Dermis blood vessel endothelial cell (primary cell): Measurements from ENCODE around the gene MRGPRX2. TPM values are rescaled to one million over a fixed set of nuclear protein-coding genes. Genes with fewer than 3 reads are reported as not detected.

Experiments used
- DNase-seq: peaks from one replicate; pipeline ENCODE4 v3.0.0; 2010
- total RNA-seq: library from RNA; depleted of rRNA; stranded (reverse); fragments of >200 nt; gene quantifications from 2 replicates; pipeline ENCODE4 v1.2.3, GENCODE V29; 2014

Gene MRGPRX2
- total RNA-seq, 1 donor from 2014 or later, result not detected

GRCh38 chr11:19075636-19076035 lies 15.1 kb upstream of the MRGPRX2 start:
- no peak for DNase-seq

- no peak for DNase-seq
Observed at GRCh38 chr11:19073454-19074415, 13.2 kb upstream of the MRGPRX2 start.

DNA sequence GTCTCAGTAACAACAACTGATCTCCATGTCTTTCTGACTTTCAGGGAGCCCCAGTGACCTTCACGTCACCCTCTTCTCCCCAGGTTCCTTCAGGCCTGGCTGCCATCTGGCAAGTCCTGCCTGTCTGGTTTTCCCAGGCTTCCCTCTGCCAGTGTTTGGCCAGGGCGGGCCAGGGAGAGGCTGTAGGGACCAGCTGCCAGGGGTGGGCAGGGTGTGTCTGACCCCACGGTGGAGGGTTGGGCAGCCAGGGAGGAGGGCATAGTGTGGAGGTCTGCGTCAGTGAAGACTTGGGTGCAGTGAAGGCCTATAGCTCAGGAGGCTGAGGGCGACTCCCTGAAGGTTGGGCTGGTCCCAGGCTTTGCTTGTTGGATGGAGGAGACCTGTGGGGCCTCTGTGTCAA lies 11.9 kb upstream of the MRGPRX2 start:
- no peak for DNase-seq

DNA sequence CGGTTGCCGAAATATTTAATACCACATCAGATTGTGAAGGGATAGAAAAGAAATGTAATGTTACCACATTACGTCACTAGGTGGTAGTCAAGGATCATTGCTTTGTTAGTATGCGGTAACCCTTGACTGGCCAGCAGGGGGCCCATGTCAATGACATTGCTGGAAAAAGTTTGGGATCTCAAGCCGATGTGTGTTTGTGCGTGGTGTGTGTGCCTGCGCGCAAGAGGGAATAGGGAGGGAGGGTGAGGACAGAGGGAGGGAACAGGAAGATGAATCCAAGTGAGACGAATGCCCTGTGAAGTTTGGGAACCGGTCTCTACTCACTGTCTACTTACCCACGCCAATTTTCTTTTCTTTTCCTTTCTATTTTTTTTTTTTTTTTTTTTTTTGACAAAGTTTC lies 10.7 kb upstream of the MRGPRX2 start:
- peak; percentile 91 for DNase-seq

DNA sequence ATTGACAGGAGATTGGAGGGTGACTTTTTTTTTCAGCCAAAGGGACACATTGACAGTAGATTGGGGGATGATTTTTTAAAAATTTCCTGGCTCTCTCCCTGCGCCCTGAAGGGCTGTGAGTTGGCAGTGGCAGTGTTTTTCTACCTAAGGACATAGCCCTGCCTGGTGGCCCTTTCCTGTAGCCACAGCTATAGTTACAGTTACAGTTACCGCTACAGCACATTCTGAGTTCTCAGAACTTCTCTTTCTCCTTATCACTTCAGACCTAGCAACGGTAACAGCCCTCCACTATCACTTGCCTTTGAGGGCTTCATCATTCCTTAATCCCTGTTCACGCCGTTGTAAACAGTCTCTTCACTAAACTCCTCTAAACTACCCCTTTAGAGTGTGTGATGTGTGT lies 684 bp downstream of the MRGPRX2 start:
- DNase-seq, result no peak

GRCh38 chr11:19055905-19056304 lies 4.6 kb downstream of the MRGPRX2 start:
- no peak for DNase-seq

DNA sequence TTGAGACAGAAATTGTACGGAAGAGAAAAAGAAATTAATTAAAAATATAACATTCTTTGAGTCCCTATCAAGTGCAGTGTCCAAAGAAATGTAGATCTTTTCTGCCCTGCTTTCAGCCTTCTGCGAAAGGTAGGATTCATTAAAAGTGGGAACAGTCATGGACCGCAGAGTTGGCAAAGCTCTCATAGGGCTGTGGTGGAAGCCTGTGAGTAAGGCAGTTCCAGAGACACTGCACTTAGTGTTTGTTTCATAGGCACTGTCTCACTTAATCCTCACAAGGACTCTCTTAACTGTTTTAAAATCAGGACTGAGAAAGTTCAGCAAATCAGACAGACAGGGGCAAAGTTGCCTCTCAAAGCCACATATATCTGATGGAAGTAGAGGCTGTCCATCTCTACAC lies 5.5 kb downstream of the MRGPRX2 start:
- DNase-seq, result no peak

GRCh38 chr11:19053909-19054308 lies 6.6 kb downstream of the MRGPRX2 start:
- DNase-seq, result no peak

DNA sequence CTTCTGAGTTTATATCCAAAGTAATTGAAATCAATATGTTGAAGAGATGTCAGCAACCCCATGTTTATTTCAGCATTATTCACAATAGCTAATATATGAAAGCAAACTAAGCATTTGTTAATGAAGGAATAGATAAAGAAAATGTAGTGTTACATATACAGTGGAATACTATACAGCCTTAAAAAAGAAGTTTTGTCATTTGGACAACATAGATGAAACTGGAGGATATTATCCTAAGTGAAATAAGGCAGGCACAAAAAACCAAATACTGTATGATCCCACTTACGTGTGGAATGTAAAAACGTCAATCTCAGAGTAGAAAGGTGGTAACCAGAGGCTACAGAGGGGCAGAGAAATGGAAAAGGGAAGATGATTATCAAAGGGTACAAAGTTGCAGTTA lies 10.2 kb downstream of the MRGPRX2 start:
- DNase-seq, result no peak

DNA sequence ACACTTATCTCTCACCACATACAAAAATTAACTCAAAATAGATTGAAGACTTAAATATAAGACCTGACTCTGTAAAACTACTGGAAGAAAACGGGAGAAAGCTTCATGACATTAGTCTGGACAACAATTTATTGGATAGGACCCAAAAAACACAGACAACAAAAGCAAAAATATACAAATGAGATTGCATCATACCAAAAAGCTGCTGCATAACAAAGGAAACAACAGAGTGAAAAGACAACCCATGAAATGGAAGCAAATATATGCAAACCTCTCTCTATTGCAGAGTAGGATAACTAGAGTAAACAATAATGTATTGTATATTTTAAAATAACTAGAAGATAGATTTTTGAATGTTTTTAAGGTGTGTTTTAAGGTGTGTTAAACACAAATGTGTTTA lies 11.2 kb downstream of the MRGPRX2 start:
- no peak for DNase-seq

DNA sequence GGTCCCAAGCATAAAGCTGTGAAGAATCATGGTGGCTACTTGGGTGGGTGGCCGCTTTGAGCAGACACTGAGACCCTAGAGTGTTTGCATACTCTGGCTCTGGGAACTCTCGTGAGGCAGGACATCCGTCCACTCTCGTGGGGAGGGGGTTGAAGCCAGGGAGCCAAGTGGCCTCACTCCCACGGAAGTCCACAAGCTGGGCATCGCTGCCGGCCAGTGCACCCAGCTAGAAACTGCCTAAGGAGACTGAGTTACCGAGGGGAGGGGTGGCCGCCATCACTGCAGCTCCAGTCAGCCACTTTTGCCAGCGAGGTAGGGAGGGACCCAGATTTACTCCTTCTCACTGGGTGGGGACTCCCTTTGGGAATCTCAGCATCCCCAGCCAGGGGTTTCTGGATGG lies 20.5 kb downstream of the MRGPRX2 start:
- DNase-seq, result no peak

- no peak for DNase-seq
Observed at GRCh38 chr11:19039409-19039808, 21.1 kb downstream of the MRGPRX2 start.

DNA sequence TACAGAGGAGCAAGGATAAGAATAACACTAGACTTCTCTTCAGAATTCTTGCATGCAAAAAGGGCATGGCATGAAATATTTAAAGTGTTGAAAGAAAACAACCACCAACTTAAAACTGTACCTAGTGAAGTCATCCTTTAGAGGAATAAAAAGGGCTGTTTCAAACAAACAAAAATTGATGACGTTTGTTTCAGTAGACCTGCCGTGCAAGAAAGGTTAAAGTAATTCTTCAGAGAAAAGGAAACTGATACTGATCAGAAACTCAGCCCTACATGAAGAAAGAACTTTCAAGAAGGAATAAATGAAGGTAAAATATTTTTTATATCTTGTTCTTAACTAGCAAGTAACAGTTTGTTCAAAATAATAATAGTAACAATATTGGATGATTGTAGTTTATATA lies 27.5 kb downstream of the MRGPRX2 start:
- no peak for DNase-seq

GRCh38 chr11:19027829-19028595 lies 32.5 kb downstream of the MRGPRX2 start:
- peak; percentile 19 for DNase-seq

DNA sequence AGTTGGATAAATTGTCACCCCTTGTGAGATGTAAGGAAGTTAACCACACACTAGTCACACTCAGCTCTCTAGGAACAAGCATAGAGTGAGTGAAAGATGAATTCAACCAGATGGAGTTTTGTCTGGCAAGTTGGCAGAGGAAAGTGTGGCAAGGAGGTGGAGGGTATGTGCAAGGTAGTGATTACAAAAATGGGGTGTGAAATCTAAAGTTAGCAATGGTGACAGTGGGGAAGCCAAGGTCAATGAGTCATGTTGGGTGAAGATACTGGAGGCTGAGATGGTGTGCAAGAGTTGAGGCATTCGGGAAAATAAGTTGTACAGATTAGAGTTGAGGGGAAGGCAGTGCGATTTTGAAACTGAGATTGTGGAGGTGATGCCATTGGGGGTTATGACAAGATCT lies 33.7 kb downstream of the MRGPRX2 start:
- DNase-seq, result no peak

DNA sequence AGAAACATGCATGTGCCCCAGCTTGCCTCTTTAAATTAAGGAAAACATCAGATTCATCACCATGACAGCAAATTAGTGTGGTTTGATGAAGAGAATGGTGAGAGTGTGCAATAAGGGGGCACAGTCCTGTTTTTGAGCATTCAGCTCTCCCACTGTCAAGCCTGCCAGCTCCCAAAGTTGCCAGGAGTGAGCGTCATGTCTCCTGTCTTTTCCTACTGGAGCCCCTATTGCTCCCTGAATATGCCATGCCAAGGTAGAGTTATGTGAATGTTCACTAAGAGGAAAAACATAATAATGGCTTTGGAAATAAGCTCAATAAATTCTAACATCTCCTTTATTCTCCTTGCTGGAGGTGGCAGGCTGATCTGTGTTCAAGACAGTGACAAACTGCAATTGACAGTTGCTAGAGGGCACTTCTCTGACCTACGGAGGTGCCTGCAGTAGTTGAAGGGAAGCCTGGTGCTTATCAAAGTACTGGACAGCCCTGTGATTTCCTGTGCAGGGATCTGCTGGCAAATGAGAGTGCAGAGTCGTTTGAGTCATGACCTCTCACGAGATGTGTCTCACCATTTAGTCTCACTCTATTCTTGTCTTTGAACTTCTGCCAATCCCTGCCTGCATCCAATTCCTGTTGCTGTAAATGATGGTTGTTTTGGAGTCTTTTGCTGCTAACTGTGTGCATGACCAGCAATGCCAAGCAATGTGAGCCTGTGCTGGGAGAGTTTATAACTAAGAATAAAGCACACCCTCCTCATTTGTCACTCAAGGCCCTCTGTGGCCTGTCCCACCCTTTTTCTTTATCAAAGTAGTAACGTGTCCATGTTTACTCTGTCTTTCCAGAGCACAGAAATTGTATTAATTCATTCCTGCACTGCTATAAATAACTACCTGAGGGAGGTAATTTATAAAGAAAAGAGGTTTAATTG lies 34.8 kb downstream of the MRGPRX2 start:
- peak; percentile 60 for DNase-seq

- DNase-seq, result no peak
Observed at GRCh38 chr11:19020831-19021230, 39.7 kb downstream of the MRGPRX2 start.

DNA sequence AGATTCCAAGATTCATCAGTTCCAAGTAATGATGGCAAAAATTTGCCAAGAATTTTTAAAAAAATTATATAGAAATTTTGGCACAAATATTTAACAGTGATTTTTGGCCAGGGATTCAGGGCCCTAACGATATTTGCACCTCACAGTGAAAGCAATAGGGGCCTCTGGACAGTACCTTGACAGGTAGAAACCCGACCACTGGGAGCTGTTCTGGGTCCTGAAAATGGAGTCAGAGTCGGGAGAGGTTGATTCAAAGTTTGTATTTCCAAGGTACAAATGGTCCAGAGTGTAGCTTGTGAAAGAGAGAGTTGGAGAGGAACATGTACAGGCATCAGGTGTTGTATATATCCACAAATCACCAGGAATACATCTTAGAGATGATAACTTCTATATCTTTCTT lies 41.6 kb downstream of the MRGPRX2 start:
- DNase-seq, result no peak

DNA sequence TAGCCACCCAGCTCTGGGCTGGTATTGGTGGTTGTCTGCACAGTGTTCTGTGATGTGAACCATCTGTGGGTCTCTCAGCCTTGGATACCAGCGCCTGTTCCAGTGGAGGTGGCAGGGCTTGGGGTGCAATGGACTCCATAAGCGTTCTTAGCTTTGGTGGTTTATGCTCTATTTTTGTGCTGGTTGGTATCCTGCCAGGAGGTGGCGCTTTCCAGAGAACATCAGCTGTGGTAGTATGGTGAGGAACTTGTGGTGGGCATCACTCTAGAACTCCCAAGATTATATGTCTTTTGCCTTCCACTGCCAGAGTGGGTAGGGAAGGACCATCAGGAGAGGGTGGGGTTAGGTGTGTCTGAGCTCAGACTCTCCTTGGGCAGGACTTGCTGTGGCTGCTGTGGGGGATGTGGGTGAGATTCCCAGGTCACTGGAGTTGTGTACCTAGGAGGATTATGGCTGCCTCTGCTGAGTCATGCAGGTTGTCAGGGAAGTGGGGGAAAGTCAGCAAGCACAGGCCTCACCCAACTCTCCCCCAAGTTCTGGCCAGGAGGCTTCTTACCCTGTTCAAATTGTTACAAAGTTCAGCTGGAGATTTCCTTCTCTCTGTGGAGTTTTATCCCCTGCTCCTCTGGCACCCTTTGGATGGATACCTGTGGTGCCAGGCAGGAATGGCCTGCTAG lies 47.2 kb downstream of the MRGPRX2 start:
- peak; percentile 6 for DNase-seq

DNA sequence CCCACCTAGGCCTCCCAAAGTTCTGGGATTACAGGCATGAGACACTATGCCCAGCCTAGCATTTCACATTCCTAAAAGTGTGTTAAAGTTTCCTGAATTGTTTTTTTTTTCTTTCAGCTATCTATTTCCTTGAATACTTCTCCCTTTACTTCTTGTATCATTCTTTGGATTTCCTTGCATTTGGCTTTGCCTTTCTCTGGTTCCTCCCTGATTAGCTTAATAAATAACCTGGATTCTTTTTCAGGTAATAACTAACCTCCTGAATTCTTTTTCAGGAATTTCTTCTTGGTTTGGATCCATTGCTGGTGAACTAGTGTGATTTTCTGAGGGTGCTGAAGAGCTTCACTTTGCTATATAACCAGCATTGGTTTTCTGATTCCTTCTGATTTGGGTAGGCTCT lies 47.9 kb downstream of the MRGPRX2 start:
- DNase-seq, result no peak
